Measurements from ENCODE around the gene PDE4D. TPM values are rescaled to one million over a fixed set of nuclear protein-coding genes. Genes with fewer than 3 reads are reported as not detected.

Gene PDE4D
- total RNA-seq, 1 donor from 2014 or later, result 44.8 TPM

DNA sequence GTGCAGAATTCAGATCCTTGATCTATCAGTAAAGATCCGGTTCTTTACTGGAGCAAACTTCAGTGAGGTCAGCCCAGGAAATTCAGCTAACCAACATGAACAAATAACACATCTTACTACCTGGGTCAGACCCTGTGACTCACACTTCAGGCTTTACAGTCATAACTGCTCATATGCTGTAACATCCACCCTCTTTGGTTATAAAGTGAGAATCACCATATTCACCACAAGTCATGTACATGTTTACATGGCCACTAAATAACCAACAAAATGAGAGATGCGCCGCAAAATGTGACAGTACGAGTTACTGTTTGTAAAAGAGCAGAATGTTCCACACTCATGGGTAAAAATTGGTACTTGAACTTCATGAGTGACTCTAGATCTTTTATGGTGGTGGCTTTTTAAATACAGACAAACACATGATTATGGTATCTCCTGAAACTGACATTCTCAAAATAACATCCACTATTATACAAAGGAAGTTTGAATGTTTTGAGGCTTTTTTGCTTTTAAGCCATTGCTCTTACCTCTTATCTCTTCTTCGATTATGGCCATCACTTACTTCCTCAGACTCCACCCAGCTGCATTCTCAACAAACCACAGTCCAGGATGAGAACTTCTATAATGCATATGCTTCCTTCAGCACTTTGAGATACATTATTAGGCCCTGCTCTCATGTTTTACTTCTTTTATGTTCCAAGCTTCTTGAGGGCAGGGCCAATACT is 794.1 kb downstream of the PDE4D start:
- no peaks in the 10 kb centered on the region for H3K27me3 ChIP-seq
- no peaks in the 10 kb centered on the region for H3K36me3 ChIP-seq
- TF ChIP-seq CTCF (IDR thresholded peaks at IDR 0.05), result no peak
- H3K9me3 ChIP-seq, result no peaks in the 10 kb centered on the region
- H3K4me1 ChIP-seq, result no peaks in the 10 kb centered on the region
- no peak overlapping the region for H3K4me3 ChIP-seq
- no peak for DNase-seq (ENCODE audit: low spot score in 2 of 2)
- H3K27ac ChIP-seq, result no peak overlapping the region
- intact Hi-C loops (cut with DNase I), result no loop called here

DNA sequence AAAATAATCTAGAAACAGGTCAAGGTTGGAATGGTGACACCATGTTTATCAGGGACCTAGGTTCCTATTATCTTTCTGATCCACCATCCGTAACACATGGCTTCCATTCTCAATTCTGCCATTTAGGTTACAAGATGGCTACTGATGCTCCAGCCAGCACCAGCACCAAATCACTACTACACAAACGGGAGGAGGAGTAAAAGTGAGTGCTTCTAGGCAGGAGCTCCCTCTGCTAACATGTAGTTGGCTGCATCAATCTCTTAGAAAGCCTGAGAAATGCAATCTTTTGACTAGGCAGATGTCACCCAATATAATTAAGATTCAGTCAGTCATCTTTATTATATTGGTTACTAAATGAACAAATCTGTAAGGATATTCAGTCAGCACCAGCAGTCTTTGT is 794.8 kb downstream of the PDE4D start:
- intact Hi-C loops (cut with DNase I), result no loop called here
- Histone ChIP-seq H3K4me1 (no peaks in the 10 kb centered on the region), H3K27me3 (no peaks in the 10 kb centered on the region), H3K27ac (no peak overlapping the region), H3K9me3 (no peaks in the 10 kb centered on the region), H3K4me3 (no peak overlapping the region), H3K36me3 (no peaks in the 10 kb centered on the region)
- TF ChIP-seq CTCF (IDR thresholded peaks at IDR 0.05), result no peak
- no peak for DNase-seq (ENCODE audit: low spot score in 2 of 2)

GRCh38 chr5:59097712-59098111 is 795.8 kb downstream of the PDE4D start:
- Histone ChIP-seq H3K4me1 (no peaks in the 10 kb centered on the region), H3K9me3 (no peaks in the 10 kb centered on the region), H3K36me3 (no peaks in the 10 kb centered on the region), H3K27ac (no peak overlapping the region), H3K4me3 (no peak overlapping the region), H3K27me3 (no peaks in the 10 kb centered on the region)
- intact Hi-C loops (cut with DNase I), result no loop called here
- no peak for TF ChIP-seq CTCF (IDR thresholded peaks at IDR 0.05)
- DNase-seq (ENCODE audit: low spot score in 2 of 2), result no peak

DNA sequence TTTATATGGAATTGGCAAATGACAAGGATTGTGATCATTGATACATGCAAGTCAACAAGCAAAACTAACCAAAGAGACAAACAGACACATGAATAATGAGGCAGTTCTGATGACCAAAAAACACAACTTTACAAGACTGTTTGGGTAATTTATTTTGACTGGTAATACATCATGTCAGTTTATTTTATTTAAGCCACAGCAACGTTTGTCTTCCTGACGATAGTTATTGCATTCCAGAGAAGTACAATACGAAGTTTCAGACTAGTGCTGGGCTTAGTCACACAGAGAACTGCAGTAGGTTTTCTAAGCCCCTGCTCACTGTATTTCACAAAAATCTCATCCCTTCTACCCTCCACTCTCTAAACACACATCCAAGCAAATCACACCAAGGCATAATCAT is 796.4 kb downstream of the PDE4D start:
- no peaks in the 10 kb centered on the region for H3K36me3 ChIP-seq
- no peaks in the 10 kb centered on the region for H3K4me1 ChIP-seq
- H3K27ac ChIP-seq, result no peak overlapping the region
- no peak overlapping the region for H3K4me3 ChIP-seq
- H3K9me3 ChIP-seq, result no peaks in the 10 kb centered on the region
- DNase-seq (ENCODE audit: low spot score in 2 of 2), result no peak
- intact Hi-C loops (cut with DNase I), result no loop called here
- no peaks in the 10 kb centered on the region for H3K27me3 ChIP-seq
- no peak for TF ChIP-seq CTCF (IDR thresholded peaks at IDR 0.05)

DNA sequence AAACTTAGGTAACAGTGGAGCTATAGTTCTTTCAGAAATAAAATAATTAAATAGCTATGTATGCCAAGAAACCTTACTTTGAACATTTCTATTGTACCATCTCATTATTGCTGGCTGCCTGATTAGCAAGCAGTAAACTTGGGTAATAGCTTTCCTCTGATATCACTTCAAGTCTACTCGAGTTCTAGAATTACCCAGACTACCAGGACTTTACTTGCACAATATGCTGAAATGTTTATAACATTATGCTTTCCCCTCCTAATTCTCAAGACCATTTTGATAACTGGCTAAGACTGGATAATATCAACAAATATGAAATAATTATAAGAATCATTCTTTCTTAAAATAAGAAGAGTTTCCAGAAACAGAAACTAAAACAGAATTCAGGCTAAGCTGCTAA is 798.0 kb downstream of the PDE4D start:
- H3K36me3 ChIP-seq, result no peaks in the 10 kb centered on the region
- no peaks in the 10 kb centered on the region for H3K9me3 ChIP-seq
- no peak overlapping the region for H3K4me3 ChIP-seq
- H3K27ac ChIP-seq, result no peak overlapping the region
- intact Hi-C loops (cut with DNase I), result no loop called here
- TF ChIP-seq CTCF (IDR thresholded peaks at IDR 0.05), result no peak
- no peaks in the 10 kb centered on the region for H3K4me1 ChIP-seq
- DNase-seq (ENCODE audit: low spot score in 2 of 2), result no peak
- H3K27me3 ChIP-seq, result no peaks in the 10 kb centered on the region

GRCh38 chr5:59094864-59095263 is 798.7 kb downstream of the PDE4D start:
- no peaks in the 10 kb centered on the region for H3K27me3 ChIP-seq
- TF ChIP-seq CTCF (IDR thresholded peaks at IDR 0.05), result no peak
- no peaks in the 10 kb centered on the region for H3K36me3 ChIP-seq
- intact Hi-C loops (cut with DNase I), result no loop called here
- H3K4me1 ChIP-seq, result no peaks in the 10 kb centered on the region
- no peak overlapping the region for H3K27ac ChIP-seq
- no peak for DNase-seq (ENCODE audit: low spot score in 2 of 2)
- no peak overlapping the region for H3K4me3 ChIP-seq
- H3K9me3 ChIP-seq, result no peaks in the 10 kb centered on the region
